T-helper 1 cell treated with Interleukin-12 subunit alpha and Interleukin-12 subunit beta and Interleukin-4 antibody, amounts not matched to agents 30 ng/mL and 1 ng/mL, for 36 hours (primary cell): ENCODE results near the gene SLC9A5. TPM values are rescaled to one million over a fixed set of nuclear protein-coding genes. Genes with fewer than 3 reads are reported as not detected.

Experiments used
- intact Hi-C: fragments of 100-400 bp; cut with micrococcal nuclease; formaldehyde crosslinking; loops from one replicate; pipeline ENCODE4 v1.15.1; 2024
- total RNA-seq: library from RNA; stranded (reverse); gene quantifications from 2 replicates; pipeline ENCODE4 v1.2.3, GENCODE V29; 2022

Gene SLC9A5
- total RNA-seq, 1 donor from 2014 or later: 3.5 TPM

DNA sequence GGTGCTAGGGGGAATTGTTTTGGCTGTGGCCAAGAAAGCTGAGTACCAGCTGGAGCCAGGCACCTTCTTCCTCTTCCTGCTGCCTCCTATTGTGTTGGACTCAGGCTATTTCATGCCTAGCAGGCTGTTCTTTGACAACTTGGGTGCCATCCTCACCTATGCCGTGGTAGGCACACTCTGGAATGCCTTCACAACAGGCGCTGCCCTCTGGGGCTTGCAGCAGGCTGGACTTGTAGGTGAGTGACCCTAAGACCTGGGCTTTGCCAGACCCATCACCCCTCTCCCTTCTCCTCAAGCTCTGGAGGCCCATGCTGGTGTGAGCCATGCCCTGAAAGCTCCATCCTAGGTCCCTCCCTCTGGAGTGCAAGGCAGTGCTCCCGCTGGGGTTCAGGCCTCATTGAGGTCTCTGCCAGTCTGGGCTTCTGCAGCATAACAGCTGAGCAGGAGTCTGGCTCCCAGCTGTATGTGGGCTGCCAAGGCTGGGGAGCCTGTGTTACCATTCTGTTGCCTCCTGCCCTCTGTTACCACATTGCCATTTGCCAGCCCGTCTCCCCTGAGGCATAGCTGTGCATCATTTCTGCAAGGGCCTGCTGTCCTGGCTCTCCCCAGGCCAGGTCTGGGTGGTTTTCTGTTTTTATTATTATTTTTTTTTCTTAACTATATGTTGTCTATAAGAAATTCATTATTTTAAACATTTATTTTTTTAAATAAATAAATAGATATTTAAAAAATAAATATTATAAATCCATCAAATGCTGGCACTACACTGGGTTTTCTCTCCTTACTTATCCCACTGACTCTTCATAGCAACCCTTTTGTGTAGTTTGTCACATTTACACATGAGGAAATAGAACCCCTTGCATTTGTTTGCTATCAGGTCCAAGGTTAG, 4.1 kb downstream of the SLC9A5 start:
- intact Hi-C loops: no loop called here

GRCh38 chr16:67254801-67255552, 6.2 kb downstream of the SLC9A5 start:
- intact Hi-C loops: no loop called here

GRCh38 chr16:67255553-67256221, 6.9 kb downstream of the SLC9A5 start:
- intact Hi-C loops: no loop called here

DNA sequence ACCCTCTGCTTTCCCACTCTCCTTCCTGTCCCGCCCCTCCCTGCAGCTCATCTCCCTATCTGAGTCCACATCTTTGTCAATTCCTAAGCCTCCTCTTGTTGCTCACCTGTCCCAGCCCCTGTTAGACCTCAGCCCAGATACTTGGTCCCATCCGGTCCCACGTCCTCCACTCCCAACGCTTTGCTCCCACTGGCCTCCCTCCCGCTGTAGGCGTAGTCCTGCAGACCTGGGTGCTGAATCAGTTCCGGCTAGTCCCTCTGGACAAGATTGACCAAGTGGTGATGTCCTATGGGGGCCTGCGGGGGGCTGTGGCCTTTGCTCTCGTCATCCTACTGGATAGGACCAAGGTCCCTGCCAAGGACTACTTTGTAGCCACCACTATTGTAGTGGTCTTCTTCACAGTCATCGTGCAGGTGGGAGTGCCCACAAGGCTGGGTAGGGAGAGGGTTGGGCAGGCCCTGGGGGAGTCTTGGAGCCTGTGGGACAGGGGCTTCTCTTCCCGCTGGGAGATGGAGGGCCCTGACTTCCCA, 8.0 kb downstream of the SLC9A5 start:
- intact Hi-C loops: no loop called here

GRCh38 chr16:67257486-67258160, 8.8 kb downstream of the SLC9A5 start:
- intact Hi-C loops: no loop called here

GRCh38 chr16:67258161-67258835, 9.5 kb downstream of the SLC9A5 start:
- intact Hi-C loops: no loop called here

DNA sequence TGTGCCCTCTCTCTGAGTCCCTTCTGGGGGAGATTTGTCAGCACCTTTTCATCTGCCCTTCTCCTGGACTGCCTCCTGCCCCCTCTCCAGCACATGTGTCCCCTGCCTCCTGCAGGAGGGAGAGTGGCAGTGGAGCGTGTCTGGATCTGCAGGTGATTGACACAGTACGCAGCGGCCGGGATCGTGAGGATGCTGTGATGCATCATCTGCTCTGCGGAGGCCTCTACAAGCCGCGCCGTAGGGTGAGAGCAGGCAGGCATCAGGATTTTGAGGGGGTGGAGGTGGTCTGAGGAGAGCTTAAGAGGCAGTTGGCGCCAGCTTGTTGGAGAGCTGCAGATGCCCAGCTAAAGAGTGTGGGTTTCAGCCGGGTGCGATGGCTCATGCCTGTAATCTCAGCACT, 10.9 kb downstream of the SLC9A5 start:
- intact Hi-C loops: loop anchor here (1.0 kb wide), 2 partner anchors 140 to 188 kb away; no protein-coding TSS in a partner anchor

DNA sequence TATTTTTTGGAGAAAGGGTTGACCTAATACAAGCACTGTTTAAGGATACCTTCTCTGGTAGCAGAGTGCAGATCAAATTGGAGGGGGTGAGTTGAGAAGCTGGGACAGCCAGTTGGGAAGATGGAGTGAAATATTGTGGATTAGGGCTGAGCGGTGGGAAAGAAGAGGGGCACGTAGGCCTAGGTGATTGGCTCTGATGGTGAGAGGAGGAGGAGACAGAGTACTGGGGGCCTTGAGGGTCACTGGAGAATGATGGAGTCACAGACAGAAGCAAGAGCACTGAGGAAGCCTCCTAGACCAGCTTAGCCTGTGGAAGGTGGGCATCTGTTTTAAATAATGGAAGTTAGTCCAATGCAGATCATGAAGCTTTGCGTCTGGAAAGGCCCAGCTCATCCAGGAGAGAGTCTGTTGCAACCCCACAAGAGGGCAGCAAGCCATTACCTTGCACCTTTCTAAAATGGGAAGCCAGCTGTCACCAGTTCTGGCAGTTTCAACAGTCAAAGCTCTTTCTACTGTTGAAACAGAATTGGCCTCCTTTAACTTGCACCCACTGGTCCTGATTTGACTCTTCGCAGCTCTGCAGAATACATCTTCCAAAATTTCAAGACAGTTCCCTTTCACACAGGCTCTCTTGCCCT, 11.8 kb downstream of the SLC9A5 start:
- intact Hi-C loops: loop anchor here (1.0 kb wide), 2 partner anchors 139 to 187 kb away; no protein-coding TSS in a partner anchor

GRCh38 chr16:67263201-67263600, 14.4 kb downstream of the SLC9A5 start:
- intact Hi-C loops: no loop called here

DNA sequence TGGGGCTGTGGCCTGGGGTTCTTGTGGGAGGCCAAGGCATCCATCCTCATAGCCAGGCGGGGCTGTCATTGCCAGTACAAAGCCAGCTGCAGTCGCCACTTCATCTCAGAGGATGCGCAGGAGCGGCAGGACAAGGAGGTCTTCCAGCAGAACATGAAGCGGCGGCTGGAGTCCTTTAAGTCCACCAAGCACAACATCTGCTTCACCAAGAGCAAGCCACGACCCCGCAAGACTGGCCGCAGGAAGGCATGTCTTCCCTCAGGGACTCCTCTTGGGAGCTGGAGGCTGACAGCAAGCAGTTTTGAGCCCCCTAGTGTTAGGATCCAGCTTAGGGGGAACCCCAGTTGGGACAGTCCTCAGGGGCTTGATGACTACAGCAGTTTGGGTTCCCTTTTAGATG, 15.5 kb downstream of the SLC9A5 start:
- intact Hi-C loops: no loop called here

- intact Hi-C loops: no loop called here
Observed at GRCh38 chr16:67264866-67265265, 16.1 kb downstream of the SLC9A5 start.

GRCh38 chr16:67265834-67266233, 17.1 kb downstream of the SLC9A5 start:
- intact Hi-C loops: no loop called here

GRCh38 chr16:67268136-67268579, 19.4 kb downstream of the SLC9A5 start:
- intact Hi-C loops: no loop called here

GRCh38 chr16:67269766-67270165, 21.0 kb downstream of the SLC9A5 start:
- intact Hi-C loops: no loop called here

DNA sequence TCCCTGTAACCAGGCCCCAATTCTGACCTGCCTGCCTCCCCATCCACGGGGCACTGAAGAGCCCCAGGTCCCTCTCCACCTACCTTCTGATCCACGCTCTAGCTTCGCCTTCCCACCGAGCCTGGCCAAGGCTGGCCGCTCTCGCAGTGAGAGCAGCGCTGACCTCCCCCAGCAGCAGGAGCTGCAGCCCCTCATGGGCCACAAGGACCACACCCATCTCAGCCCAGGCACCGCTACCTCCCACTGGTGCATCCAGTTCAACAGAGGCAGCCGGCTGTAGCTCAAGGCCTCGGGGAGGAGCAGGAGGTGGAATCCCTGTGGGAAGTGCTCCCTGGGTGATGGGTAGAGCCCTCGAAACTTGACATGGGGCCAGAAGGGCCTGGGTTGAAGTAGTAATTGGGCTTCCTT, 22.2 kb downstream of the SLC9A5 start:
- intact Hi-C loops: no loop called here

DNA sequence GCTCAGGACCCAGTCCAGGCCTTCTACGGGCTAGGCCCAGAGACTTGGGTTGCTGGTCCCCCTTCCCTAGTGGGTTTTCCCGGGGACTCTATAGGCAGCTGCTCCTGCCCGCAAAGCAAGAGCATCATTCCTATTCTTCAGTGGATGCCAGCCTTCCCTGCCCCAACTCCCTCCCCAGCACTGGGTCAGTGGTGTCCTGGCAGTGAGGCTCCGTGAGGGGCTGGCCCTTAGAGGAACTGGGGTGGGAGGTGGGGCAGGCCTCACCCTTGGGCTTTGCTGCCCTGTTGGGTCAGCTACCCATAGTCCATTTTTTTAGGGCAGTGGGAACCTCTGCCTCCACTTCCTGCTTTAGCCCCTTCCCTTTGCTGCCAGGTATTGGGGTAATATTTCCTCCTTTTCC, 22.7 kb downstream of the SLC9A5 start:
- intact Hi-C loops: no loop called here

- intact Hi-C loops: no loop called here
Observed at GRCh38 chr16:67275321-67275720, 26.5 kb downstream of the SLC9A5 start.

GRCh38 chr16:67277294-67277998, 28.7 kb downstream of the SLC9A5 start:
- intact Hi-C loops: no loop called here
